ENCODE results near the gene OR5K4.

DNA sequence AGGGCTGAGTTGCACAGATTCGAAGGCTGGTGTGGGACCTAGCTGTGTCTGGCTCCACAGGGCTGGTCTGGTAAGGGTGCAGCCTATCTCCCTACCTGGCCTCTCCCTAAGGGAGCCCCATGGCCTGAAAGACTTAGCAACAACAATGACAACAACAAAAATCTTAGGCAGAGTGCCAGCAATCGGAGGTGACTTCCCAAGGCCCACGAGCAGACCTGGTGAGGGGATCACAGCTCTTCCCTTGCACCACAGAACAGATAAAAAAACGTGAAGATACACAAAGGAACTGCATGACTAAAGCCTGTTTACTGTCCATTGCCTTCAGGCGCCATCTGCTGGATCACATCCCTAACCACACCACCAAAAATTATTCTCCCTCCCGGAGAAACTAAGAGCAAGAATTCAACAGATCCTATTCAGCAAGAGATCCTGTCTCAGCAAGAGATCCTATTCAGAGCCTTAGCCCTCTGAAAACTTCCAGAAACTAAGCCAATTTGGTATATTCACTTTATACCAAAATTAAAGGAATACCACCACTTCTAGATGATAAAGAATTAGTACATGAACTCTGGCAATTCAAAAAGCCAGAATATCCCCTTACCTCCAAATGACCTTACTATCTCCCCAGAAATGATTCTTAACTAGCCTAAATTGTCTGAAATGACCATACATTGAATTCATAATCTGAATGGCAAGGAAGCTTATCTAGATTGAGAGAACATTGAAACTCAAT is 24.1 kb upstream of the OR5K4 start:
- TF ChIP-seq, protein P1, sequence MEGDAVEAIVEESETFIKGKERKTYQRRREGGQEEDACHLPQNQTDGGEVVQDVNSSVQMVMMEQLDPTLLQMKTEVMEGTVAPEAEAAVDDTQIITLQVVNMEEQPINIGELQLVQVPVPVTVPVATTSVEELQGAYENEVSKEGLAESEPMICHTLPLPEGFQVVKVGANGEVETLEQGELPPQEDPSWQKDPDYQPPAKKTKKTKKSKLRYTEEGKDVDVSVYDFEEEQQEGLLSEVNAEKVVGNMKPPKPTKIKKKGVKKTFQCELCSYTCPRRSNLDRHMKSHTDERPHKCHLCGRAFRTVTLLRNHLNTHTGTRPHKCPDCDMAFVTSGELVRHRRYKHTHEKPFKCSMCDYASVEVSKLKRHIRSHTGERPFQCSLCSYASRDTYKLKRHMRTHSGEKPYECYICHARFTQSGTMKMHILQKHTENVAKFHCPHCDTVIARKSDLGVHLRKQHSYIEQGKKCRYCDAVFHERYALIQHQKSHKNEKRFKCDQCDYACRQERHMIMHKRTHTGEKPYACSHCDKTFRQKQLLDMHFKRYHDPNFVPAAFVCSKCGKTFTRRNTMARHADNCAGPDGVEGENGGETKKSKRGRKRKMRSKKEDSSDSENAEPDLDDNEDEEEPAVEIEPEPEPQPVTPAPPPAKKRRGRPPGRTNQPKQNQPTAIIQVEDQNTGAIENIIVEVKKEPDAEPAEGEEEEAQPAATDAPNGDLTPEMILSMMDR (conservative IDR thresholded peaks at IDR 0.05 in 1 of 2, IDR thresholded peaks at IDR 0.05 in 1 of 2; ENCODE audit: extremely low read depth in 1 of 2, insufficient read depth in 1 of 2, low read depth in 1 of 2, low read length in 2 of 2) = peak; percentile 69 to 83
- no peak for TF ChIP-seq EZH2 (IDR thresholded peaks at IDR 0.05; ENCODE audit: borderline replicate concordance, low read length)
